GM04503 (cell line): Measurements from ENCODE around the gene NOC2L.
"Not testable (repeated sequence)": the region's sequence is repeated elsewhere in the genome, so short reads cannot be mapped to it uniquely, and the experiment has no call there.

Experiments used
- DNase-seq: peaks from one replicate; pipeline ENCODE4 v3.0.0-alpha.2; 2012; ENCODE audit warnings: low read depth

Gene NOC2L

DNA sequence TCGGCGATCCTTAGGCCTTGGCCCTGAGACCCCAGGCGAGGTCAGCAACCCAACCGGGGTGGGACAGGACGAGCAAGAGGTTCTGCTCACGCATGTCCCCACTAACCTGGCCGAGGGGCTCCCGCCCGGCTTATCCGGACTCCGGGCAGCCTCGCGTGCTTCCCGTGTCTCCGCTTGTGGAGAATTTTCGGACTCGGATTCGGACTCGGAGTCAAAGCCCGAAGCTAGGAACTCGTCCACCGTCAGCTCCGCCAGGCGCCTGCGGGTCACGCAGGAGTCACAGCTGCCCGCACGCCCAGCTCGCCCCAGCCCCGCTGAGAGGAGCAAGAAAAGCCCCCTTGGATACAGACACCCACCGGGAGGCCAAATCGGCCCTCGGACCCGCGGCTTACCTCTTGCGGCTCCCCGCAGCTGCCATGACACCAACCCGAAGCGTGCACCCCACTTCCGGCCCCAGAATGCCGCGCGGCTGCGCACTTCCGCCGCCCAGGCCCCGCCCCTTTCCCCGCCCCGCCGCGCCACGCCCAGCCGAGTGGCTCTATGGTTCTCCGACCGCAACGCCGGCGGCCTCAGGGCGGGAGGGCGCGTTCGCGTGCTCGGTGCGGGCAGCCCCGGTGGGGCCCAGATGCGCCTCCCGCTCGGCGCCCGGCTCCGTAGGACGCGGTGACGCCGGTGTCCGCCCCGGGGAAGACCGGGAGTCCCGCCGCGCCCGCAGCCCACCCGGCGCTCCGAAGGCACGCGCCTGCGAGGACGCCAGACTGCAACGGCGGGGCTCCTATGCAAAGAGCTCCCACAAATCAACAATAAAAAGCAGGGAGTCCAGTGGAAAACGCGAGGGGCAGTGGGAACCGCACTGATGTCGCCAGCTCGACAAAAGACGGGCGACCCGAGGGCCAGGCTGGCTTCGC lies at the start of gene NOC2L:
TSS of gene NOC2L (minus strand) at position 434 of the 908 bp plus-strand sequence. CDS start at position 418, 16 bp downstream.
- DNase-seq, result no peak

DNA sequence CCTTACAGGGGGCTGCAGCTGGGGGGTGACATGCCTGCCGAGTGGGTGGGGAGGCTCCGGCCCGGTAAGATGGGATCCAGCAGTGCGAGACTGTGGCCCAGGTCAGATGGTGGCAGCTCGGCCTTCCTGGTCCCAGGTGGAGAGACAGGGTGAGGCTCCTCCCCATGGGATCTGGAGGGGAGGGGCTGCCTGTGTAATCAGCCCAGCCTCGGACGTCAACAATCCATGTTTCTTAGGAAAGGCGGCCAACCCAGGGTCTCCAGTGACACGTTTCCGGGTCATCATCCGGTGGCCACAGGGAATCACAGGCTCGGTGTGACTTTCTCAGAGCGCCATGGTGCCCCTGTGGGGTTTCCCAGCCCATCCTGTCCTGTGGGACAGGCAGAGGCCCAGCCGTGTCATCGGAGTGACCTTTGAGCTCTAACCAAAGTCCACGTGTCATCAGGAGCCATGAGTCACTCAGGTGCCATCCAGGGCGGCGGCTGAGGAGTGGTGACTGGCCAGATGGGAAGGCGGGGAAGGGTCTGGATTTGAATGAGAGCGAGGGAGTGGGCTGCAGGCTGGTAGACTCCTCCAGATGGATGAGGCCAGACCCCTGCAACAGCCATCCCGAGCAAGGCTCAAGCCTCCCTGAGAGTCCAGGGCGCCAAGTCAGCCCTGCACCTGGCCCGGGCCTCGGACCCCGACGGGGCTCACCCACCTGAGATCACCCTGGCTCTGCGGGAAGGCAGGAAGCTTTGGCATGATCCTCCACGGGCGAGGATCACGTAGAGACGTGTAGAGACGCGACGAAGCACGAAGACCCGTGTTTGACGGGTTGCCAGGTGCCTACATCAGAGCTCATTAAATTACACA lies 47.5 kb upstream of the NOC2L start:
- DNase-seq, result no peak

DNA sequence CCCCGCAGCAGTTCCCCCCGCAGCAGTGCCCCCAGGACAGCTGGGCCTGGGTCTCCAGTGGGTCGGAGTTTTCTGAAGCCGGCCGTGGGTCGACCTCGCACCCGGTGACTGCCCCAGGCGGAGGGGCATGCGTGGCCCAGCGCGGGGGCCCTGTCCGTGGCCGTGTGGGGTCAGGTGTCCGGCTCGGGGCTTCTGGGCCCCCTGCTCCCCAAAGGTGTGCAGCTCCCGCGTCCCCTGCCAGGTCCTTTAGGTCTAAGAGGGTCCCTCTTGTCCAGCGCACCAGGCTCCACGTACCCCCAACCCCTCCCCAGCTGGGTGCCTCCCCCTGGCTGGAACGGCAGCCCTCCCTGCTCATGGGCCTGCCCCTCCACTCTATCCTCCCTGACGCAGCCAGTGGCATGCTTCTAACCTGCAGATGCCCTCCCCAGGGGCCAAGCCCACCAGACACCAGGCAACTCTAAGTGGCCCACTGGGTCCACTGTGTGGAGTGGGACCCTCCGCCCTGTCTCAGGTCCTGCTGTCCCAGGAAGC lies 46.8 kb upstream of the NOC2L start:
- DNase-seq, result no peak

DNA sequence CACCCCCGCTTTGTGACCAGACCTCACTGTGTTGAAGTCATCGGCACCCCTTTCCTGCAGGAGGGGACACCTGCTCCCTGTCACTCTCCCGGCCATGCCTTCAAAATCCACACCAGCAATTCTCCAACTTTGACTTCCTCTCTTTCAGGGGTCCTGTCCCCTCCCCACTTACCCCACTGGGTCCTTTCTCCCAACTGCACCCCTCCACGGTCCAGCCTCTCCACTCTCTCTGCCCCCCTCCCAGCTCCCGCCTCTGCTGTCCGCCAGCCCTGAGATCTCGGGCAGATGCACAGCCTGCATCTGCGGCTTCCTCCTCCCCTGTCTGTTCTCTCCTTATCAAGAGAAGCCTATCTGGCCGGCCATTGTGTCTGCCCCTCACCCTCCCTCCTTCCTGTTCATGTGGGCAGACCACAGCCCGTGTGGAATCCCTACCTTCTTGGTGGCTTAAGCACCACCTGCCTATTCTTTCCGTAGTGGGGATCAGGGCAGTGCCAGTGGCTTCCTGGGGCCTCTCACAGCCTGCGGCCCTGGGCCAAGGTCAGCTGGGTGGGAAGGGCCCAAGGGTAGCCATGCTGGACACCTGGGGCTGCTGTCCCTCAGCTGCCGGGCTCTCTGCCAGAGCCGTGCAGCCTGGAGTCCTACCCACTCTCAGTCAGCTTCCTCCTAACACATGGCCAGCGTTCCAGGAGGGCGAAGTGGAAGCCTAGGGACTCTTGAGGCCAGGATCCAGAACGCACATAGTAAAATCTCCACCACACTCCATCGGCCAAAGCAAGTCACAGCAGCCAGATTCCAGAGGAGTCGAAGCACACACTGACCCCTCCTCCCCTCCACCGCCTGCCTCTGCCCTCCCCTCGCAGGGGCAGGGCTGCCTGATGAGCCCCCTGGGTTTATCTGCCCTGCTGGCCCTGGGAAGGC lies 46.0 kb upstream of the NOC2L start:
- no peak for DNase-seq

DNA sequence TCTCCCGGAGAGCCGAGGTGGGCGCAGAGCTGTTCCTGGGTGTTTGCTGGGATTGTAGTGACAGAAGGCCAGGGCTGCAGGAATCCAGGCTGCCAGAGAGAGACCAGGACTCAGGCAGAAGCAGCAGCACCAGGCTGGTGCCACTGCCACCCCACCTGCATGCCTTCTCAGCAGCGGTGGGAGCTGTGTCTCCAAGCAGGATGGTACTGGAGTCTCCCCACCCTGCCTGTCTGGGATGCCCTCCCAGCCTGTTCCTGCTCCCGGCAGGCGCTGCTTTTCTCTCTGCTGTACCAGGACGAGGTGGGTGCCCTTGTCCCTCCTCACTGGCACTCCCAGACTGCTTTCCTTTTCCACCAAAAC lies 45.3 kb upstream of the NOC2L start:
- DNase-seq, result no peak

DNA sequence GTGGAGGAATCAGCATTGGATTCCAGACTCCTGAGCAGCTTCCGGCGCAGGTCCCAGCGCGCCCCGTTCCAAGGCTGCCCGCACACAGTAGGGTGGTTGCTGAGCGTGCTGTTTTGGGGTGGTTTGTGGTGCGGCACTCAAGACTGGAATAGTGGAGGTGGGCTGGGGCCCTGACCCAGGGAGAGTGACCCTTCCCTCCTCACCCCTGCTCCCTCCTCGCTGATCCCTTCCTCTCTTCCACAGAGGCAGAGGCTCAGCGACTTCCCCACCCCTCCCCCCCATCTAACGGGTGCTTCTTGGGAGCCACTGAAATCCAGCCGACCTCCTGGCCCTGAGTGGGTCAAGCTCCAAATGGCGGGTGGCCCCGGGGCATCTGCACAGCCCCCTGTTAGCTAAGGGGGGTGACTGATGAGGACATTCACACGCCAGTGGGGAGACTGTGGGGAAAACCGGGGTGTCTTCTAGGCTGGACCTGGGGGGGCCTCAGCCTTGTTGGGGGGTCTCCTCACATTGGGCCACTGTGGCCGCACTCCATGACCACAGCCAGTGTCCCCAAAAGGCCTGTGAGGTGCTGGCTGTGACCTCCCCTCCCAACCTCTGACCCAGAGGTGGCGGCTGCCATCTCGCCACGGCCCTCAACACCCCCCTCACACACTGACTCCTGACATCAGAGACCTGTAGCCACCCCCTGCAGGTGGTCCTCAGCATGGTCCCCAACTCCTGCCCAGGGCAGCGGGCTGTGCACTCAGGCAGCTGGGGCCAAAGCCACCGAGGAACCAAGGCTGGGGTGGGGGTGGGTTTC lies 44.8 kb upstream of the NOC2L start:
- no peak for DNase-seq

DNA sequence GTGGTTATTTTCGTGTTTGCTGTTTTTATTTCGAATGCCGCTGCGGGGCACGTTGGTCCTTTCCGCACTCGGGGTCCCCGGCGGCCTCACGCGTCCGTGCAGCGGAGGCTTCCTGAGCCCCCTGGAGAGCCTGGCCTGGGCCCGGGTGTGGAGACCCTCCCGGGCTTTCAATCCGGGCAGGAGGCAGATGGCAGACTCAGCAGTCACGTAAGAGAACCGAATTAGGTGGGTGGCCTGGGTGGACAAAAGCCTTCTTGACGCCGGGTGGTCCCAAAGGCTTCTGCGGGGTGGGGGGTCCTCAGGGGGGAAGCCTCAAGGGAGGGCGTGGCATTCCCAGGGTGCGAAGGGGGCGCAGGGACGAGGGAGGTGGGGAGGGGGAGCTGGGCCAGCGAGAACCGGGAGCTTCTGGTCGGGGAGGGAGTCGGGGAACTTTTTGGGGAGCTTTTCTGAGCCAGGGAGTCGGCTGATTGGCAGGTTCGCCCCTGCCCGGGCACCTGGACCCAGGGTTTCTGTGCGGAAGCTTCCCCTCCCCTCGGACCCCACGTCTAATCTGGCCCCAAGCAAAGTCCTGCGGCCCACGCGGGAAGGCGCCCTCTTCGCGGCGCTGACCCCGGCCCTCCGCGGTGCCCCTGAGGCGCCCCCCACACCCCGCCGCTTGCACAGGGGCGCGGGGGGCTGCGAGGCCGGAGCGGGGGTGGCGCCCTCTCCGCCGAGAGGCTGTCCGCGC lies 42.2 kb upstream of the NOC2L start:
- no peak for DNase-seq

DNA sequence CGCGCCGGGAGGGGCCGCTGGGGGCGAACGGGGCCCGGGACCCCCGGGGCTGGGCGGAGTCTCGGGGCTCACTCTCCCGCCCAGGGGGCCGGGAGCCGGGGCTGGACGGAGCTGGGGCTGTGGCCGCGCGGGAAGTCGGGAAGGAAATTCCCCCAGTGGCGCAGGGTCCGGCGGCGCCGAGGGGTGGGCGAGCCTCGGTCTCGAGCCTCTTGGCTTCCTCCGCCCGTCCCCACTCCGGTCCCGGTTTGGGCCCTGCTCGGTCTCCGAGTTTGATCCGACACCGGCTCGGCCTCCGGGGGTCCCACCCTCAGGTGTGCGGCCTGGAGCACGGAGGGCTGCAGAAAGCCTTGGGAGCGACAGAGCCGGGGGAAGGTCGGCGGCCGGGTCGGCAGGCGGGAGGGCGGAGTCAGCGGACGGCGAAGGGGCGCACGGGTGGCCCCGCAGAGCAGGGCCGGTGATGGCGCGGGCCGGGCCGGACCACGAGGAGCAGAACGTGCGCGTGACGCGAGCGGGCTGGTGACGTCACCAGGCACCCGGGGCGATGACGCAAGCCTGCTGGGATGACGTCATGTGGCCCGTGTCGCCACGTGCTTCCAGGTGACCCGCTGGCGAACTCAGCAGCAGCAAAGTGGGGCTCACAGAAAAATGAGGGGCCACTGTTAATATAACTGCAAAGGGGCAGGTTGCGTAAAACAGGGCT lies 41.5 kb upstream of the NOC2L start:
- DNase-seq, result no peak

DNA sequence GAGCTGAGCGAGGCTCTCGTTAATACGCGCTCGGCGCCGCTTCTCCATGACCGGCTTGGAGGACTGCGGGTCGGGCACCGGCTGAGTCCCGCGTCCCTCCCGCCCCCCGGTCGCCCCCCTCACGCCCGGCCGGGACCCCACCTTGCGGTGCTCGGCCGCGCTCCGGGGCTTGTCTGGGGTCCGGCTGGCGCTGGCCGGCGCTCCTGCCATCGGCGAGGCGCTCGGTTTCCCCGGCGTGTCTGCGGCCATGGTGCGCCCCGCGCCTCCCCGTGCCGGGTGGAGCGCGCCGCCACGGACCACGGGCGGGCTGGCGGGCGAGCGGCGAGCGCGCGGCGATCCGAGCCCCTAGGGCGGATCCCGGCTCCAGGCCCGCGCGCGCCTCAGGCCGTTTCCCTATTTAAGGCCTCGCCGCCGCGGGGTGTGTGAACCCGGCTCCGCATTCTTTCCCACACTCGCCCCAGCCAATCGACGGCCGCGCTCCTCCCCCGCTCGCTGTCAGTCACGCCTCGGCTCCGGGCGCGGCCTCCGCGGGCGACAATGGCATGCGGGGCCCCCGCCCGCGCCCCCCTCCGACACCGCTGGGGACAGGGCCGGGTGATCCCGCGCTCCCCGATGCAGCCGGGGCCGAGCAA lies 40.8 kb upstream of the NOC2L start, which contains the start of gene HES4:
TSS of gene HES4 (minus strand) at position 373 of the 632 bp plus-strand sequence. CDS start at position 249, 124 bp downstream.
- DNase-seq, result no peak

DNA sequence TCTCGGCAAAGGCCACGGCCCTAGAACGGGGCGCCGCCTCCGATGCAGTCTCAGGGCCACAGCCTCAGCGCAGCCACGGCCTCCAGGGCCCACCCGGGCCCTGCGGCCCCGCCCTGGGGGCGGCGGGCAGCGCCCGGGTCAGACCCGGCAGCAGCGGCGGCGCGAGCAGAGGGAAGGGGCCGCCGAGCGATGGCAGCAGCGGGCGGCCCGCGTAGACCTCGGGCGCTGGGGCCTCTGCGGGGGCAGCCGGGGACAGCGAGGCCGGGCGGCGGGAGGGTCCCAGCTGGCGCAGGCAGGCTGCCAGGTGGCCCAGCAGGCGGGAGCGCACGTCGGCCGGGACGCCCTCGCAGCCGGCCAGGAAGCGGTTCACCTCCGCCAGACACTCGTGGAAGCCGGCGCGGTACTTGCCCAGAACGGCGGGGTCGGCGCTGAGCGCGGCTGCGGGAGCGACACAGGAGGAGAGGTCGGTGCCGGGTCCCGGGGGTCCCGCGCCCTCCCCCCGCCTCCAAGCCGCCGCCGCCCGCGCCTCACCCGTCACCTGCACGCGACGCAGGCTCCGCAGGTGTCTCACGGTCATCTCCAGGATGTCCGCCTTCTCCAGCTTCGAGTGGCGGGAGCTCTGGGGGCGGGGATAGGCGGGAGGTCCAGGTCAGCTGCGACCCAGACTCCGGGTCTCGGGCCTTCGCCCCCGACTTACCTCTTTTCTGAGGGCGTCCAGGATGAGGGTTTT lies 40.1 kb upstream of the NOC2L start:
- DNase-seq, result no peak

DNA sequence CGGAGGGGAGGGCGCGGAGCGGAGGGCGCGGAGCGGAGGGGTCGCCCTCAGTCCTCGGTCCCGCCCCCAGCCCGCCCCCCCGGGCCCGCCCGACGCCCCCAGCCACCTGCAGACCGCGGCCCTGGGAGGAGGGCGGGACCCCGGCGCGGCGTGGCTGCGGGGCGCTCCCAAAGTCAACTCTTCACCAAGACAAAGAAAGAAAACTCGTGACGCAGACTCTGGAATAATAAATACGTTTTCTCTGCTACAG lies 39.6 kb upstream of the NOC2L start:
- DNase-seq, result no peak

DNA sequence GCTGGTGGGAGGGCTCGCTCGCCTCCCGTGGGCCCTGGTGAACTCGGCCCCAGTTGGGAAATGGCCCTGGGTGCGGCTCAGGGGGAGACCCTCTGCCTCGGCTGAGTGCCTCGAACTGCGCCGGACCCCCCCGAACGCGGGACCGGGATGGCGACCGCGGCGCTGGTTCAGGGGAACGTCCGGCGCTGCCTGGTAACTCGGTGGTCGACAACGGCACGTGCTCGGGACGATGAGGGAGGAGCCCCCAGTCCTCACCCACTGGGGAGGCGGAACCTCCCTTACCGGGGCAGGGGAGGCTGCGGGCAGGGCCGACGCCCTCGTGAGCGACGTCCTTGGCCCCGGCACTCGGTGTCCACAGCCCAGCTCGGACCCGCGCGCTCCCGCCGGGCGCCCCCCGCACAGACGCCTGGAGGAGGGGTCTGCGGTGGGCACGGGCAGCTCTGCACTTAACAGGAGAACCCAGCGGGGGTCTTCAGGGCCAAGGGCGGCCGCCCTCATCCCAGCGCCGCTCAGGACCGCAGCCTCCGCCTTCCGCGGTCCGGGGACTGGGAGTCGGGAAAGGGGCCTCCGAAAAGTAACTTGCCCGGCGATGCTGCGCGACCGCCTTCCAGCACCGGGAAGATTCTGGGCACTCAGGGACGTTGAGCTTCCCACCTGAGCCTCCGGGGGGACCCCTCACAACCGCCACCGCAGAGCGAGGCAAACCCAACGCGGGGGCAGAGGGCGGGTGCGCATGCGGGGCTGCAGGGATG lies 39.1 kb upstream of the NOC2L start:
- DNase-seq, result no peak

DNA sequence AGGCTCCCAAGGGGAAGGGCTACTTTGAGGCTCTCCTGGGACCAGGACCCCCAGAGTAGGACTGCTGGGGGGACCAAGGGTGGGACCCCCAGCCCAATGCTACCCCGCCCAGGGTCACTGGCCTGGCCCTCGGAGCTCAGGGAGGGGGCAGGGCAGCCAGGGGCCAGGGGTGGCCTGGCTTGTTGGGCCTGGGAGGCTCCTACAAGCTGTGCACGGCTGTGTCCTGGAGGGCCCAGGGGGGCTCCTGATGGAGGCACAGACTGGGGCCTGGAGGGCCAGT lies 38.6 kb upstream of the NOC2L start:
- DNase-seq, result no peak

DNA sequence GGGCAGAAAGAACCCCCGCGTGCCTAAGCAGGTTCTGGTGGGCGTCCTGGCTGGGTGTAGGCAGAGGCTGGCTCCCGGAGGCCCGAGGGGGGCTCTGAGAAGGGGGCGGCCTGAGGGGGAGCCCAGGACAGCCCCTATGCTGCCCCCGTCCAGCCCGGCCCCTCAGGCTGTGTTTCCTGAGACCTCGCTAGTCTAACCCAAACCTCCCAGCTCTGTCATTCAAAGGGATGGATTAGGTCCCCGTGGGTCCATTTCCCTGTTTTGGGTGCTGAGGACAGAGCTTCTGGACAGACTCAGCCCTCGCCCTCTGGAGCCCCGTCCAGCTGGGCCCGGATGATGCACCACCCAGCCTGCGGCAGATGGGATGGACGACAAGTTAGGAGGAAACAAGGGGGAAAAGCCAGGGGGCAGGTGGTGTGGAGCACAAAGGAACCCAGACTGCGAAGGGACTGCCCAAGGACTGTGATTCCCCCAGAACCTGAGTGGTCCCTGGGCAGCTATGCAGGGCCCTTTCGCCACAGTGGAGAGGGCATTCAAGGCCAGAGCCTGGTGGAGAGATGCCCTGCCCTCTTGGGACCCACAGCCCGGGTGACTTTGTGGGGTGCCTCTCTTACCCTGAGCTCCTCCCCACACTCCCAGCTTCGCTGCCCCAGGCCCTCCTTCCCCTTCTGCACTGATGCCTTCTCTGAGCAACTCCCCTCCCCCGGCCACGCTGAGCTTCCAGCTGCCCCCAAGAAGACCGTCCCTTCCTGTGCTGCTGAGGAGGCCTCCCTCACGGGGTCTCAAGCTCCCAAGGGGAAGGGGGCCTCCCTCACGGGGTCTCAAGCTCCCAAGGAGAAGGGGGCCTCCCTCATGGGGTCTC lies 38.0 kb upstream of the NOC2L start:
- DNase-seq, result no peak

DNA sequence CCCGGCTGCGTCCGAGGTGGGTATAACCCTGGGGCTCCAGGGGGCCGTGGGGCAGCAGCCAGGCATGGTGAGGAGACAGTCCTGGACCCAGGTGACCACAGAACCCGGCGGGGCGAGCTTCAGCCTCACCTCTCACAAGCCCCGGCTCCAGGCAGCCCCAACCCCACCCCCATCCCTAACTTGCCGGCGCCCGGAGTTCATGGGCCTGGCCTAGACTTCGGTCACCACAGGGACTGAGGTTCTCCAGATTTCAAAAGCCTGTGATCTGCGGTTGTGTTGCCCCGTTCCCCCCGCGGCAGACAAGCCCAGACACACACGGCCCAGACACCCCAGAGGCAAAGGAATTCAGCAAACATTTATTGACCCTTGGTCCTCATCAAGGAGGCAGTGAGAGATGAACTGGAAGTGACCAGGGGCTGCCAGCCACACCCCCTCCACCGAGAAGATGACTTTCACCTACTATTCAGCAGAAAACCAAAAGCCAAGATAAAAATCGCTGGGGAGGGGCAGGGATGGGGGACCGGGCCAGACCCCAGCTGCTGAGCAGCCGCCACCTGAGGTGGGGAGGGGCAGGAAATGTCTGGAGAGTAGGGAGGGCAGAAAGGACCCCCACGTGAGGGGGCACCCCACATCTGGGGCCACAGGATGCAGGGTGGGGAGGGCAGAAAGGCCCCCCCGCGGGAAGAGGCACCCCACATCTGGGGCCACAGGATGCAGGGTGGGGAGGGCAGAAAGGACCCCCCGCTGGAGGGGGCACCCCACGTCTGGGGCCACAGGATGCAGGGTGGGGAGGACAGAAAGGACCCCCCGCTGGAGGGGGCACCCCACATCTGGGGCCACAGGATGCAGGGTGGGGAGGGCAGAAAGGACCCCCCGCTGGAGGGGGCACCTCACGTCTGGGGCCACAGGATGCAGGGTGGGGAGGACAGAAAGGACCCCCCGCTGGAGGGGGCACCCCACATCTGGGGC lies 36.9 kb upstream of the NOC2L start:
- DNase-seq, result no peak

DNA sequence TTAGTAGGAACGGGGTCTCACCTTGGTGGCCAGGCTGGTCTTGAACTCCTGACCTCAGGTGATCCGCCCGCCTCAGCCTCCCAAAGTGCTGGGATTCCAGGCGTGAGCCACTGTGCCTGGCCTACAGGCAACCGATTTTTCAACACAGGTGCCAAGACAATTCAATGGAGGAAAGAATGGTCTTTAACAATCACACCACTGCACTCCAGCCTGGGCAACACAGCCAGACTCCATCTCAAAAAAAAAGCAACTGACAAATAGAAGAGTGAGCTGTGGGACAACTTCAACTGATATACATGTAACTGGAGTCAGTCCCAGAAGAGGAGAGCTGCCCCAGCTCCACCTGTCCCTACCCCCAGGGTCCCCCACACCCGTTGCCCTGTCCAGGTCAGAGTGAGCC lies 35.5 kb upstream of the NOC2L start:
- DNase-seq, result not testable (repeated sequence)
